Liver (tissue), 9 donors: ENCODE results near the gene DHCR7. TPM values are rescaled to one million over a fixed set of nuclear protein-coding genes. Genes with fewer than 3 reads are reported as not detected.

Experiments used
- DNase-seq: peaks from one replicate; pipeline ENCODE4 v3.0.0-alpha.2; 2017; ENCODE audit warnings: low spot score
- H3K27ac ChIP-seq, 2 donors: one replicate each; pipeline ENCODE4 v1.7.0; 2013; ENCODE audit warnings: inconsistent platforms in 2 of 2, low read length in 2 of 2, control low read depth in 1 of 2, low read depth in 1 of 2, mild to moderate bottlenecking in 1 of 2
- H3K27me3 ChIP-seq, 4 donors: one replicate each; pipeline versions ENCODE4 v1.6.1 to v1.7.0; 2013; ENCODE audit warnings: low read length in 3 of 4, inconsistent platforms in 1 of 4, mild to moderate bottlenecking in 1 of 4, moderate library complexity in 1 of 4; ENCODE audit not compliant: control insufficient read depth in 4 of 4, insufficient read depth in 4 of 4
- H3K36me3 ChIP-seq, 4 donors: one replicate each; pipeline versions ENCODE4 v1.6.1 to v1.7.0; 2013; ENCODE audit warnings: low read length in 3 of 4, mild to moderate bottlenecking in 3 of 4, low read depth in 1 of 4, moderate library complexity in 1 of 4; ENCODE audit not compliant: control insufficient read depth in 4 of 4, insufficient read depth in 3 of 4
- H3K4me1 ChIP-seq, 4 donors: one replicate each; pipeline versions ENCODE4 v1.6.1 to v1.7.0; 2013; ENCODE audit warnings: low read length in 3 of 4, mild to moderate bottlenecking in 3 of 4, moderate library complexity in 1 of 4; ENCODE audit not compliant: control insufficient read depth in 4 of 4, insufficient read depth in 4 of 4
- H3K4me3 ChIP-seq, 3 donors: one replicate each; pipeline versions ENCODE4 v1.6.1 to v1.7.0; 2013; ENCODE audit warnings: low read length in 3 of 3, control low read depth in 1 of 3, low read depth in 1 of 3, mild to moderate bottlenecking in 1 of 3
- H3K9ac ChIP-seq, 2 donors: one replicate each; pipeline ENCODE4 v1.7.0; 2013; ENCODE audit warnings: low read length in 2 of 2, mild to moderate bottlenecking in 2 of 2, moderate library complexity in 2 of 2, control low read depth in 1 of 2, low read depth in 1 of 2
- H3K9me3 ChIP-seq, 4 donors: one replicate each; pipeline versions ENCODE4 v1.6.1 to v1.7.0; 2013; ENCODE audit warnings: low read length in 3 of 4; ENCODE audit not compliant: control insufficient read depth in 4 of 4
- ATF3 ChIP-seq: IDR thresholded peaks from 2 replicates; pipeline ENCODE4 v1.6.1; 2016; ENCODE audit warnings: antibody characterized with exemption
- CTCF ChIP-seq: fragments of 150-350 bp; IDR thresholded peaks from 2 replicates; pipeline ENCODE4 v1.5.1; 2017; ENCODE audit warnings: improper control_type of control experiment, low read depth, low read length; ENCODE audit not compliant: missing input control
- EGR1 ChIP-seq, 2 donors: IDR thresholded peaks; 2 replicates each; pipeline ENCODE4 v1.6.1; 2016 to 2018; ENCODE audit warnings: antibody characterized with exemption in 2 of 2, low read depth in 2 of 2
- FOXA1 ChIP-seq: IDR thresholded peaks from 2 replicates; pipeline ENCODE4 v1.6.1; 2016; ENCODE audit warnings: antibody characterized with exemption
- FOXA2 ChIP-seq: IDR thresholded peaks from 2 replicates; pipeline ENCODE4 v1.6.1; 2016; ENCODE audit warnings: antibody characterized with exemption
- GABPA ChIP-seq, 2 donors: IDR thresholded peaks in 1 of 2; conservative IDR thresholded peaks in 1 of 2; 2 replicates each; pipeline ENCODE4 v1.6.1; 2016; ENCODE audit warnings: antibody characterized with exemption in 2 of 2, mild to moderate bottlenecking in 1 of 2, moderate library complexity in 1 of 2
- HNF4A ChIP-seq, 2 donors: conservative IDR thresholded peaks; 2 replicates each; pipeline ENCODE4 v1.6.1; 2016; ENCODE audit warnings: antibody characterized with exemption in 2 of 2, mild to moderate bottlenecking in 2 of 2
- HNF4G ChIP-seq: IDR thresholded peaks from 2 replicates; pipeline ENCODE4 v1.6.1; 2016; ENCODE audit warnings: antibody characterized with exemption
- JUND ChIP-seq, 2 donors: IDR thresholded peaks; 2 replicates each; pipeline ENCODE4 v1.6.1; 2016; ENCODE audit warnings: antibody characterized with exemption in 2 of 2
- MAX ChIP-seq: IDR thresholded peaks from 2 replicates; pipeline ENCODE4 v1.6.1; 2016; ENCODE audit warnings: antibody characterized with exemption
- NR2F2 ChIP-seq: IDR thresholded peaks from 2 replicates; pipeline ENCODE4 v1.6.1; 2016; ENCODE audit warnings: antibody characterized with exemption
- RAD21 ChIP-seq, 2 donors: IDR thresholded peaks; 2 replicates each; pipeline ENCODE4 v1.6.1; 2016; ENCODE audit warnings: antibody characterized with exemption in 2 of 2, mild to moderate bottlenecking in 2 of 2
- REST ChIP-seq: IDR thresholded peaks from 2 replicates; pipeline ENCODE4 v1.6.1; 2016; ENCODE audit warnings: antibody characterized with exemption, mild to moderate bottlenecking
- SP1 ChIP-seq: IDR thresholded peaks from 2 replicates; pipeline ENCODE4 v1.6.1; 2018; ENCODE audit warnings: antibody characterized with exemption, mild to moderate bottlenecking
- YY1 ChIP-seq: IDR thresholded peaks from 2 replicates; pipeline ENCODE4 v1.6.1; 2016; ENCODE audit warnings: antibody characterized with exemption, mild to moderate bottlenecking
- ZBTB33 ChIP-seq: IDR thresholded peaks from 2 replicates; pipeline ENCODE4 v1.6.1; 2016; ENCODE audit warnings: antibody characterized with exemption
- WGBS: extraction: QIAGEN DNeasy Blood & Tissue Kit; methylation state at CpG from one replicate; pipeline ENCODE4 v1.1.7; 2013; 5-methylcytosine and 5-hydroxymethylcytosine counted together
- polyA plus RNA-seq, 2 donors: library from polyadenylated mRNA; stranded (reverse) in 1 of 2; unstranded in 1 of 2; fragments of 200-250 nt in 1 of 2; fragments of >200 nt in 1 of 2; fragmentation: Nextera tagmentation in 1 of 2; extraction: Ambion mirVana in 1 of 2; gene quantifications; one replicate each; pipeline versions ENCODE4 v1.2.1 to v1.2.3, GENCODE V29; 2013 to 2015
- total RNA-seq, 2 donors: library from RNA; depleted of rRNA; stranded (reverse); fragments of >200 nt; gene quantifications; one replicate each; pipeline ENCODE4 v1.2.3, GENCODE V29; 2014
- donor health status: healthy.
- donor health status: healthy.
- donor health status: healthy.
- donor health status: healthy.
- donor health status: healthy.

DHCR7 gene
- total and polyA plus RNA-seq, 4 donors, result 56.9 to 224 (median 172) TPM

GRCh38 chr11:71472357-71472885 is 24.2 kb upstream of the DHCR7 start:
- no peak overlapping the region for H3K27ac ChIP-seq
- no peaks in the 10 kb centered on the region for H3K27me3 ChIP-seq
- 89% methylated on average over 10 of the region's 10 CpGs for WGBS
- no peak for TF ChIP-seq ATF3
- no peak overlapping the region for H3K4me3 ChIP-seq
- H3K9me3 ChIP-seq, result no peaks in the 10 kb centered on the region
- no peak for DNase-seq
- H3K4me1 ChIP-seq, result no peaks in the 10 kb centered on the region
- H3K36me3 ChIP-seq, result peaks cover 14 to 56% (median 26%) of the 10 kb centered on the region in 4 donors
- no peak overlapping the region for H3K9ac ChIP-seq

- H3K4me3 ChIP-seq, result no peak overlapping the region
- no peak overlapping the region for H3K27ac ChIP-seq
- H3K9me3 ChIP-seq, result no peaks in the 10 kb centered on the region
- H3K9ac ChIP-seq, result no peak overlapping the region
- TF ChIP-seq HNF4A (conservative IDR thresholded peaks at IDR 0.05) (no peak), NR2F2 (no peak), FOXA2 (no peak), EGR1 (IDR thresholded peaks at IDR 0.05; ENCODE audit: low read depth in 2 of 2) (no peak), REST (no peak)
- DNase-seq, result no peak
- H3K27me3 ChIP-seq, result no peaks in the 10 kb centered on the region
- H3K4me1 ChIP-seq, result no peaks in the 10 kb centered on the region
- H3K36me3 ChIP-seq, result peaks cover 15 to 46% (median 23%) of the 10 kb centered on the region in 4 donors
- WGBS, result 87% methylated on average over 6 of the region's 6 CpGs
Observed at GRCh38 chr11:71470946-71471345, 22.8 kb upstream of the DHCR7 start.

- TF ChIP-seq REST, result no peak
- TF ChIP-seq EGR1 (IDR thresholded peaks at IDR 0.05; ENCODE audit: low read depth in 2 of 2), result no peak
- no peak for TF ChIP-seq HNF4G
- no peak for TF ChIP-seq SP1
- no peak for TF ChIP-seq CTCF
- TF ChIP-seq ATF3, result no peak
- no peak for TF ChIP-seq YY1
- no peak for TF ChIP-seq MAX
- TF ChIP-seq FOXA1, result no peak
- no peak for TF ChIP-seq ZBTB33
- TF ChIP-seq JUND (IDR thresholded peaks at IDR 0.05), result no peak
- TF ChIP-seq RAD21 (IDR thresholded peaks at IDR 0.05), result no peak
- TF ChIP-seq NR2F2, result no peak
- TF ChIP-seq GABPA (IDR thresholded peaks at IDR 0.05 in 1 of 2, conservative IDR thresholded peaks at IDR 0.05 in 1 of 2), result no peak
- WGBS, result 94% methylated on average over 6 of the region's 6 CpGs
Observed at GRCh38 chr11:71467164-71467563, 19.0 kb upstream of the DHCR7 start.

More at GRCh38 chr11:71467164-71467563, 19.0 kb upstream of the DHCR7 start:
- Histone ChIP-seq H3K4me1 (no peaks in the 10 kb centered on the region), H3K36me3 (peaks cover 2 to 19% (median 9%) of the 10 kb centered on the region in 4 donors), H3K9me3 (no peaks in the 10 kb centered on the region), H3K9ac (no peak overlapping the region), H3K4me3 (no peak overlapping the region), H3K27me3 (no peaks in the 10 kb centered on the region), H3K27ac (no peak overlapping the region)
- no peak for DNase-seq
